Inferior parietal cortex (tissue), 1 donor: Measurements from ENCODE around the gene ZSCAN5B.
"Not testable (repeated sequence)": the region's sequence is repeated elsewhere in the genome, so short reads cannot be mapped to it uniquely, and the experiment has no call there.

Source experiments
- DNase-seq: peaks from one replicate; pipeline ENCODE4 v3.0.0-alpha.2; 2016; ENCODE audit errors: extremely low spot score

ZSCAN5B gene

DNA sequence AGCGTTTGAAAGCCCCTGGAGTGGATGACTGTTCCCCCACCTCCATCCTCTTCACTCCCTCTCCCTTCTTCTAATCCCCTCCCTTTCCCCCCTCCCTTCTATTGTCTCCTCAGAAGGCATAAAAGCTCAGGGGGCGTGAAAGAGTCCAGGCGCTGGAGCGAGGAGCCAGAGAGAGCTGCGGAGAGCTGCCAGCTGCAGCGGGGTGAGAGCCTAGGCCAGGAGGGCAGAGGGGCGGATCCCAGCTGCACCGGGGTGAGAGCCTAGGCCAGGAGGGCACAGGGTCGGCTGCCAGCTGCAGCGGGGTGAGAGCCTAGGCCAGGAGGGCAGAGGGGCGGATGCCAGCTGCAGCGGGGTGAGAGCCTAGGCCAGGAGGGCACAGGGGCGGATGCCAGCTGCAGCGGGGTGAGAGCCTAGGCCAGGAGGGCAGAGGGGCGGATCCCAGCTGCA lies 21.7 kb downstream of the ZSCAN5B start, which contains the start of gene GALP:
Gene GALP (plus strand): TSS at position 148 of the 447 bp plus-strand sequence. CDS start 1,101 bp downstream, outside the sequence.
- not testable (repeated sequence) for DNase-seq

DNA sequence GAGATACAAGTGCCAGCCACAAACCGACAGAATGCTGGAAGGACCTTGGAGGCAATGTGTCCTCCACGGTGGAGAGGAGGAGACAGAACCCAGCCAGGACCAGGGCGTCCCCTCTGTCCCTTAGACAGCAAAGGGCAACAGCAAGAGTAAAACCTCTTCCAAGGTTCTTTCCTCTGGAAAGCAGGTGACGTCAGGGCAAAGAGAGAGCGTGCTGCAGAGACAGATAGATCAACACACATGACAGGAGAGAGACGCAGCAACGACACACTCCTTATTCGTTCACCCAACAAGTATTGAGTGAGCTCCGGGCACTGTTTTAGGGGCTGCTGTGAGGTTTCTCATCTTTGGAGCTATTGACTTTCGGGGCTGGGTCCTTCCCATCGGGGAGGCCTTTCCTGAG lies 23.0 kb downstream of the ZSCAN5B start:
- DNase-seq, result no peak

GRCh38 chr19:56174086-56174485 lies 23.5 kb downstream of the ZSCAN5B start:
- DNase-seq, result no peak

DNA sequence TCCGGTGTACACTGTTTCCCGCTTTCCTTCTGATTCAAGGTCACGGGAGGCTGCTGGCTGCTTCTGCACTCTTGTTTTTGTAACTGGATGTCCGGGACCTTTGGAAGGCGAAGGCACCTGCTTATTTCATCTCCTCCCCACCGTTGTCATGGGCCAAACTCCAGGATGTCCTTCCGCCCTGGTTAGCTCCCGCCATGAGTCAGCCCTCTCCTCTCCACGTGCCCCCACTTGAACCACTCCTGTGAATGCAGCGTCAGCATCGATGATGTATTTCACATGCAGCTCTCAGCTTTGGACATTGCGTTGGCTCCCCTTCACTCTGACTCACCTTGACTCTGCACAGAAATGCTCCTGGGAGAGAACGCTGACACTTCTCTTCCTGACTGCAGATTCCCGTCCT lies 27.3 kb downstream of the ZSCAN5B start:
- no peak for DNase-seq

DNA sequence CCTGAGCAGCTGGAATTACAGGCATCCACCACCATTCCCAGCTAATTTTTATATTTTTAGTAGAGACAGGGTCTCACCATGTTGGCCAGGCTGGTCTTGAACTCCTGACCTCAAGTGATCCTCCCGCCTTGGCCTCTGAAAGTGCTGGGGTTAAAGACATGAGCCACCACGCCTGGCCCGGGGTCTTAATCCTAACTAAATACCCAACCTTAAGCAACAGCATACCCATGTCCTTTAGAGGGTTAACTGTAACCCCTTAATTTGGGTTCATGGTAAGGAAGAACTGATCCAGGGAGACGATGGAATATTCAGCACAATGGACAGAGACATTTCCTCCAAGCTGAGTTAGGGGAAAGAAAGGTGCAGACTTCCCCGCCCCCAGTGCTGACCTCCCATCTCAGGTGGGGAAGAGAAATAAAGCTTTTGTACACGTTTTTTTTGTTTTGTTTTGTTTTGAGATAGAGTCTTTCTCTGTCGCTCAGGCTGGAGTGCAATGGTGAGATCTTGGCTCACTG lies 30.5 kb downstream of the ZSCAN5B start:
- no peak for DNase-seq

GRCh38 chr19:56163097-56163496 lies 34.5 kb downstream of the ZSCAN5B start:
- DNase-seq, result no peak

DNA sequence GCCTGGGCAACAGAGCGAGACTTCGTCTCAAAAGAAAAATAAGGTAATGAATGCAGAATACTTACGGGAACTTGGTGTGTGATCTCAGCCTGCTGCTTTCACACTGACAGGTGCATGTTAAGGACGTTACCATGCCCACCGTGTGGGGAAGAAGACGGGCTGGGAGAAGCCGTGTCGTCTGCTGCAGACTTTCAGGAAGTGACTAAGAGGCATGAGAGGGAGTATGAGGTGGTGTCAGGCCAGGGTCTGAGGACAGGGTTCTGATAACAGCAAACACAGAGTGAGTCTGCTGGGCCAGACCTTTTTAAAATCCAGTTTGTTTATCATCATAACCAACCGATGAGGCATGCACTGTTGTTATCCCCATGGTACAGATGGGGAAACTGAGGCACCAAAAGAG lies 35.3 kb downstream of the ZSCAN5B start:
- no peak for DNase-seq

- DNase-seq, result no peak
These were observed 36.0 kb downstream of the ZSCAN5B start for GRCh38 chr19:56161534-56161933.

GRCh38 chr19:56159622-56160271 lies 37.8 kb downstream of the ZSCAN5B start:
- no peak for DNase-seq

DNA sequence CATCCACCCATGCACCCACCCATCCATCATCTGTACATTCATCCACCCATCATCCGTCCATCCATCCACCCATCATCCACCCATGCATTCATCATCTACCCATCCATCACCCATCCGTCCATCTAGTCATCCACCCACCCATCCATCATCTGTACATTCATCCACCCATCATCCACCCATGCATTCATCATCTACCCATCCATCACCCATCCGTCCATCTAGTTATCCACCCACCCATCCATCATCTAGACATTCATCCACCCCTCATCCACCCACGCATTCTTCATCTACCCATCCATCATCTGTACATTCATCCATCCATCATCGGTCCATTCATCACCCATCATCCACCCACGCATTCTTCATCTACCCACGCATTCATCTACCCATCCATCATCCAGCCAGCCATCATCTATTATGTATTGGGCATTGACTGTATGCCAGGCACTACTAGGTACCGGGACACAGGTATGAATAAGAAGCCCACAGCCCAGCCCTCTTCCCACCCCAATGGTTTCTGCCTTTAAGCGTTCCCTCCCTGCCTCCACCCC lies 38.5 kb downstream of the ZSCAN5B start:
- DNase-seq, result no peak

GRCh38 chr19:56158170-56158757 lies 39.3 kb downstream of the ZSCAN5B start:
- no peak for DNase-seq

- DNase-seq, result no peak
These were observed 40.8 kb downstream of the ZSCAN5B start for GRCh38 chr19:56156768-56157167.

- no peak for DNase-seq
These were observed 42.4 kb downstream of the ZSCAN5B start for GRCh38 chr19:56155124-56155687.

DNA sequence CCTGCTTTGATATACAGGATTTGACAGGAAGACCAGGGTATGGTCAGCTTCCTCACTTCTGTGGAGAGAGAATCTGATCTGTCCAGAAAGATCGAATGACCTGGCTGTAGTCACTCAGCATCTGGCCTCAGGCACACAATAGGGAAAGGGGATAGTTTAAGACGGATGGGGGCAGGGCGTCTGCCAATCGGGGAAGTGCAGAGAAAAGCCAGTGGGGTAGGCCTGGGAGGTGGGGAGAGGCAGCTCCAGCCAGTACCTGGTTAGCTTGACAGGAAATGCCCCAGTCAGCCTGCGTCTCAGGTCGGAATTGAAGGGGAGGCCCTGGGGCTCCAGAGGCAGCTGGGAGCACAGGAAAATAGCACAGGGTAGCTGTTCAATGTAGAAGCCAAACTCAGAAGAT lies 44.1 kb downstream of the ZSCAN5B start:
- DNase-seq, result no peak

DNA sequence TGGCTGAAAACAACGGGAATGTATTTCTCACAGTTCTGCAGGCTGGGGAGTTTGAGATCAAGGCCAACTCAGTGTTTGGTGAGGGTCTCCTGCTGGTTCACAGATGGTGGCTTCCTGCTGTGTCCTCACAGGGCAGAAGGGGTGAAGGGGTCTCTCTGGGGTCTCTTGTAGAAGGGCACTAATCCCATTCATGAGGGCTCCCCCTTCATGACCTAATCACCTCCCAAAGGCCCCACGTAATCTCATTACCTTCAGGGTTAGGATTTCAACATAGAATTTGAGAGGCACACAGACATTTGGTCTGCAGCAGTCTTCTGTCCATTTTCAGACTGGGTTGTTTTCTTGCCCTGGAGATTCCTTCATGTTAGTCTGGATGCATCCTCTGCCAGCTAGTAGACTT lies 44.9 kb downstream of the ZSCAN5B start:
- DNase-seq, result no peak

- DNase-seq, result no peak
These were observed 47.2 kb downstream of the ZSCAN5B start for GRCh38 chr19:56150358-56150757.

DNA sequence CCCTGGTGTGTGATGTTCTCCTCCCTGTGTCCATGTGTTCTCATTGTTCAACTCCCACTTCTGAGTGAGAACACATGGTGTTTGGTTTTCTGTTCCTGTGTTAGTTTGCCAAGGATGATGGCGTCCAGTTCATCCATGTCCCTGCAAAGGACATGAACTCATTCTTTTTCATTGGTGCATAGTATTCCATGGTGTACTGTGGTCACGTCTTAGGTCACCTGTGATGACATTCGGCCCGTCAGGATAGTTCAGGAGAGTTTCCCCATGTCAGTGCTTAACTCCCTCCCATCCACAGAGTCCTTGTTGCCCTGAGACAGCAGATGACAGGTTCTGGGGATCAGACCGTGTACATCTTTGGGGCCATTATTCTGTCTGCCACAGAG lies 47.9 kb downstream of the ZSCAN5B start:
- DNase-seq, result no peak

- DNase-seq, result not testable (repeated sequence)
These were observed 48.5 kb downstream of the ZSCAN5B start for GRCh38 chr19:56148955-56149655.

- no peak for DNase-seq
These were observed 49.5 kb downstream of the ZSCAN5B start for GRCh38 chr19:56148096-56148495.

GRCh38 chr19:56147307-56147706 lies 50.3 kb downstream of the ZSCAN5B start:
- no peak for DNase-seq

DNA sequence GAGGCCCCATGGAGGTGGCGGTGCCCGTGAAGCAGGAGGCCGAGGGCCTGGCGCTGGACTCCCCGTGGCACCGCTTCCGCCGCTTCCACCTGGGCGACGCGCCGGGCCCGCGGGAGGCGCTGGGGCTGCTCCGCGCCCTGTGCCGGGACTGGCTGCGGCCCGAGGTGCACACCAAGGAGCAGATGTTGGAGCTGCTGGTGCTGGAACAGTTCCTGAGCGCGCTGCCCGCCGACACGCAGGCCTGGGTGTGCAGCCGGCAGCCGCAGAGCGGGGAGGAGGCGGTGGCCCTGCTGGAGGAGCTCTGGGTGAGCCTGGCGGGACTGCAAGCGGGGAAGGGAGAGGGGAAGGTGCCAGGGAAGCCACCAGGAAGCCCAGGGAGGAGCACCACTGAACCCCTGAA lies 50.7 kb downstream of the ZSCAN5B start:
- no peak for DNase-seq

DNA sequence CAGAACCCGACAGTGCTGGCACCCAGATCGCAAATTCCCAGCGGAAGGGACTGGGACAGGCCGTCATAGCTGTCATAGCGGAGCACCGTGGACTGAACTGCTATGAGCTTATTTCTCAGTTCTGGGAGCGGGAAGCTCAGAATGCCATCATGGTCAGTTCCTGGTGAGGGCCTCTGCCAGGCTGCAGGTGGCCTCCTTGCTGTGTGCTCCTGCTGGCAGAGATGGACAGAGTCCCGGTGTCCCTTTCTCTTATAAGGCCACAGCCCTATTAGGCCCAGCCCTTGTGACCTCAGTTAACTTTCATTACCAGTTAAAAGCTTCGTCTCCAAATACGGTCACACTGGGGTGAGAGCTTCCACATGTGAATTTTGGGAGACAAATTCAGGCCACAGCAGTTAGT lies 51.9 kb downstream of the ZSCAN5B start:
- no peak for DNase-seq
